ENCODE data around the gene RREB1.

RREB1 gene

DNA sequence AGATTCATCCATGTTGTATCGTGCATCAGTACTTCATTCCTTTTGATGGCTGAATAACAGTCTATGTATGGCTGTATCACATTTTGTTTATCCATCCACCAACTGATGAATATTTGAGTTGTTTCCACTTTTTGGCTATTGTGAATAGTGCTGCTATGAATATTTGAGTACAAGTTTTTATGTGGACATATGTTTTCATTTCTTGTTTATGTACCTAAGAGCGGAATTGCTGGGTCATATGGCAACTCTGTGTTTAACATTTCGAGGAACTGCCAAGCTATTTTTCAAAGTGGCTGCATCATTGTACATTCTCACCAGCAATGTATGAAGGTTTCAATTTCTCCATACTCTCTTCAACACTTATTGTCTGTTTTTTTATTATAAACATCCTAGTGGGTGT lies 3.0 kb upstream of the RREB1 start:
- TF ChIP-seq SPI1 (IDR thresholded peaks at IDR 0.05; ENCODE audit: borderline replicate concordance, low read depth) = no peak
- TF ChIP-seq GABPA (IDR thresholded peaks at IDR 0.05; ENCODE audit: low read depth) = no peak
- TF ChIP-seq CTCF (IDR thresholded peaks at IDR 0.05; ENCODE audit: insufficient read depth, low read length) = no peak
- no peak for TF ChIP-seq POLR2AphosphoS5 (IDR thresholded peaks at IDR 0.05; ENCODE audit: low read depth)
- TF ChIP-seq, protein P1, sequence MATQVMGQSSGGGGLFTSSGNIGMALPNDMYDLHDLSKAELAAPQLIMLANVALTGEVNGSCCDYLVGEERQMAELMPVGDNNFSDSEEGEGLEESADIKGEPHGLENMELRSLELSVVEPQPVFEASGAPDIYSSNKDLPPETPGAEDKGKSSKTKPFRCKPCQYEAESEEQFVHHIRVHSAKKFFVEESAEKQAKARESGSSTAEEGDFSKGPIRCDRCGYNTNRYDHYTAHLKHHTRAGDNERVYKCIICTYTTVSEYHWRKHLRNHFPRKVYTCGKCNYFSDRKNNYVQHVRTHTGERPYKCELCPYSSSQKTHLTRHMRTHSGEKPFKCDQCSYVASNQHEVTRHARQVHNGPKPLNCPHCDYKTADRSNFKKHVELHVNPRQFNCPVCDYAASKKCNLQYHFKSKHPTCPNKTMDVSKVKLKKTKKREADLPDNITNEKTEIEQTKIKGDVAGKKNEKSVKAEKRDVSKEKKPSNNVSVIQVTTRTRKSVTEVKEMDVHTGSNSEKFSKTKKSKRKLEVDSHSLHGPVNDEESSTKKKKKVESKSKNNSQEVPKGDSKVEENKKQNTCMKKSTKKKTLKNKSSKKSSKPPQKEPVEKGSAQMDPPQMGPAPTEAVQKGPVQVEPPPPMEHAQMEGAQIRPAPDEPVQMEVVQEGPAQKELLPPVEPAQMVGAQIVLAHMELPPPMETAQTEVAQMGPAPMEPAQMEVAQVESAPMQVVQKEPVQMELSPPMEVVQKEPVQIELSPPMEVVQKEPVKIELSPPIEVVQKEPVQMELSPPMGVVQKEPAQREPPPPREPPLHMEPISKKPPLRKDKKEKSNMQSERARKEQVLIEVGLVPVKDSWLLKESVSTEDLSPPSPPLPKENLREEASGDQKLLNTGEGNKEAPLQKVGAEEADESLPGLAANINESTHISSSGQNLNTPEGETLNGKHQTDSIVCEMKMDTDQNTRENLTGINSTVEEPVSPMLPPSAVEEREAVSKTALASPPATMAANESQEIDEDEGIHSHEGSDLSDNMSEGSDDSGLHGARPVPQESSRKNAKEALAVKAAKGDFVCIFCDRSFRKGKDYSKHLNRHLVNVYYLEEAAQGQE (IDR thresholded peaks at IDR 0.05; ENCODE audit: insufficient replicate concordance, low read depth) = no peak
- no peaks in the 10 kb centered on the region for H3K27me3 ChIP-seq (ENCODE audit: insufficient read depth, poor library complexity, severe bottlenecking)
- no peak overlapping the region for H3K4me3 ChIP-seq (replicated peaks; ENCODE audit: insufficient read depth, low read length)
- DNase-seq (ENCODE audit: low read depth in 1 of 2, low spot score in 1 of 2) = no peak
- H3K27ac ChIP-seq (replicated peaks) = no peak overlapping the region

DNA sequence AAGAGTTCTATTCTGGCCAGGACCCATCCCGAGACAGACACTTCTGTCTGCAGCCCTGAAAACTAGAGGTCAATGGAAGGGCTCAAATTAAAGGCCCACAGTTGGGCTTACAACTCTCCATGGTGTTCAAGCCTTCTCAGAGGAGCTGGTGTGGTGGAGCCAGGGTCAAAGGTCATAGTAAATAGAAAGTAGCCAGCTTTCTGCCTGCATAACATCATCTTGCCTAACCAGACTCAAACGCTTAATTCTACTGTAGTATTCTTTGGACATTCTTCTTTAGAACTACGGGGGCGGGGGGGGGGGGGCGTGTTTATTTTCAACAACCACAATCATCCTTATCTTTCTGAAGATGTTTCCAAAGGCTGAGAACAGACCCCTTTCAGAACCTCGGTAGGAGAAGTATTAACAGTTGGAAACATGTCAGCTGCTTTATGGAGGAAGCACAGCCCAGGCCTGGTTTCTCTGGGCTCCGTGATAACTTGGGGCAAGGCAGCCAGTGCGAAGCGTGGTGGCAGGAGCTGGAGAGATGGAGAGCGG lies 1.5 kb upstream of the RREB1 start:
- Histone ChIP-seq H3K27ac (replicated peaks) (peak overlapping the region; percentile 95), H3K27me3 (ENCODE audit: insufficient read depth, poor library complexity, severe bottlenecking) (no peaks in the 10 kb centered on the region), H3K4me3 (replicated peaks; ENCODE audit: insufficient read depth, low read length) (peak overlapping the region; percentile 89)
- TF ChIP-seq CTCF (IDR thresholded peaks at IDR 0.05; ENCODE audit: insufficient read depth, low read length) = no peak
- DNase-seq (ENCODE audit: low read depth in 1 of 2, low spot score in 1 of 2) = no peak

DNA sequence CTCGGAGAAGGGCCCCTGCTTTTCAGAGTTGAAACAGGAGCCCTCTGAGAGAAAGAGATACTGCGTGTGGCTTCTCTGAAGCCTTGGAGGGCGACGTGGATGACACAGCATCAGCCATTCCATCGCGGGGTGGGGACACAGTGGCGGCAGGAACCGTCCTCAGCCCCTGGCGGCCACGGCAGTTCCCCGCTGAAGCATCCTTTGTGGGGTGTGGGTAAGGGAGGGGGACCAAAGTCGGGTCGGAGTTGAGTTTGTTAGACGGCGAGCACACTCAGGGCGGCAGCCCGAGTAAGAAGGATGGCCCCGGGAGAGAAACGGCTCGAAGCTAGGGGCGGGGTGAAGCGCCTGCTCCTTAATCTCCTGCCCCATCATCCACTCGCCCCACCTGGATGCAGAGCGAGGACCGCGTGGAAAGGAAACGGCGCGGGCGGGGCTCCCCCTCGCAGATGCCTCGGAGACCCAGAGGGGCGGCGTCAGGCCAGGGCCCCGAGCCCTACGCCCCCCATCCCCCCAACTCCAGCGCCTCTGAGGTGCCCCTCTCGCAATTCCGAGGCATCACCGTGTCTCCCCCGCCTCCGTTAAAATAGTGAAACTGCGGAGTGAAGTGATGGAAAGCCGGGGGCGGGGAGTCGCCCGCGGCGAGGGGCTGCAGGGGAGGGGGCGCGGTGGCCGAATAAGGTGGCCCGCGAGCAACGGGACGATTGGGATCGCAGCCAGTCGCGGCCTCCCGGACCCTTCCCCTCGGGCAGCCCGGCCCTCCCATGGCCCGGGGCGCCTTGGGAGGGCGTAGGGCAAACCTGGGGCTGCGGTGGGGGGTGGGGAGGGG lies 796 bp upstream of the RREB1 start:
- TF ChIP-seq POLR2AphosphoS5 (IDR thresholded peaks at IDR 0.05; ENCODE audit: low read depth) (peak; percentile 56), SPI1 (IDR thresholded peaks at IDR 0.05; ENCODE audit: borderline replicate concordance, low read depth) (no peak)
- DNase-seq (ENCODE audit: low read depth in 1 of 2, low spot score in 1 of 2) = peak in 1 of 2 experiments; percentile 60
- no peaks in the 10 kb centered on the region for H3K27me3 ChIP-seq (ENCODE audit: insufficient read depth, poor library complexity, severe bottlenecking)
- H3K4me3 ChIP-seq (replicated peaks; ENCODE audit: insufficient read depth, low read length) = peak overlapping the region; percentile 89
- H3K27ac ChIP-seq (replicated peaks) = peak overlapping the region; percentile 95

DNA sequence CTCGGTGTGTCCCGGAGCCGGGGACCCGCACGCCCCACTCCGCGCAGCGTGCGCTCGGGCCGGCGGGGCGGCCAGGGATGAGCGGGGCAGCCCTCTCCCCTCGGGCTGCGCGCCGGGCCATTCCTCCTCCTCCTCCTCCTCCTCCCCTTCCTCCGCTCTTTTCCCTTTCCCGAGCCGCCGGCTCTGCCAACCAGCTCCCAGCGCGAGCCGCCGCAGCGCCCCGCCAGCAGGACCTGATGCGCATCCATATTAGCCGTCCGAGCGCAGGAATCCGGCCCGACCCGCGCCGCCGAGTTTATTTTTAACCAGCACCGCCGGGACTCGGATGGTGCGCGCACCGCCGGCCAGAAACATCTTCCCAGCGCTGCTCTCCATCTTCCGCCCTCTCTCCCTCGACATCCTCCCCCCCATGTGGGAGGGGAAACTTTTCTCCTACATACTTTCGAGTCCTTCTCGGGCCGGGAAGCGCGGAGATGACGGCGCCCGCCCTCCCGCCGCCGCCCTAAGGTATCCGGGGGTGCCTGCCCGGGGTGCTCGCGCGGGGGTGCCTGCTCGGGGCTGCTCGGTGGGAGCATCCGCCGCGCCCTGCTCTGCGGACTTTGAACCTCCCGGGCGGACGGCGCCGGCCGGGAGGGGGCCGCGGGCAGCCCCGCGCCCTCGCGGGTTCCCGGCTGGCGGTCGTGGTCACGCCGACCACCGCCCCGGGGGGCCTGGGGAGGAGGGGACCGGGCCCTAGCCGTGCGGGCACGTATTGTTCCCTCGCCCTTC lies 619 bp downstream of the RREB1 start:
- Histone ChIP-seq H3K27me3 (ENCODE audit: insufficient read depth, poor library complexity, severe bottlenecking) (no peaks in the 10 kb centered on the region), H3K27ac (replicated peaks) (peak overlapping the region; percentile 95), H3K4me3 (replicated peaks; ENCODE audit: insufficient read depth, low read length) (peak overlapping the region; percentile 89)
- TF ChIP-seq POLR2AphosphoS5 (IDR thresholded peaks at IDR 0.05; ENCODE audit: low read depth) (peak; percentile 6; the same call in 1 of the 2 replicates), GABPA (IDR thresholded peaks at IDR 0.05; ENCODE audit: low read depth) (no peak)
- no peak for DNase-seq (ENCODE audit: low read depth in 1 of 2, low spot score in 1 of 2)

- TF ChIP-seq SPI1 (IDR thresholded peaks at IDR 0.05; ENCODE audit: borderline replicate concordance, low read depth) (no peak), POLR2AphosphoS5 (IDR thresholded peaks at IDR 0.05; ENCODE audit: low read depth) (no peak; the same call in 1 of the 2 replicates), GABPA (IDR thresholded peaks at IDR 0.05; ENCODE audit: low read depth) (no peak), CTCF (IDR thresholded peaks at IDR 0.05; ENCODE audit: insufficient read depth, low read length) (no peak)
- TF ChIP-seq, protein P1 (IDR thresholded peaks at IDR 0.05; ENCODE audit: insufficient replicate concordance, low read depth) = no peak
- peak in 1 of 2 experiments; percentile 74 for DNase-seq (ENCODE audit: low read depth in 1 of 2, low spot score in 1 of 2)
- Histone ChIP-seq H3K4me3 (replicated peaks; ENCODE audit: insufficient read depth, low read length) (peak overlapping the region; percentile 89), H3K27ac (replicated peaks) (peak overlapping the region; percentile 95), H3K27me3 (ENCODE audit: insufficient read depth, poor library complexity, severe bottlenecking) (no peaks in the 10 kb centered on the region)
These were observed 1.4 kb downstream of the RREB1 start for GRCh38 chr6:7108964-7109836.
